Activated T-helper 2 cell treated with anti-CD3 and anti-CD28 coated beads, Interferon-gamma antibody, Interleukin-2, Interleukin-4, amounts not matched to agents 10 μg/mL and 5 μg/mL and 100 μg/mL, durations not matched to agents 14 hours and 24 hours and 36 hours (primary cell): Measurements from ENCODE around the gene KDM5A. TPM values are rescaled to one million over a fixed set of nuclear protein-coding genes. Genes with fewer than 3 reads are reported as not detected.
"Not testable (repeated sequence)": the region's sequence is repeated elsewhere in the genome, so short reads cannot be mapped to it uniquely, and the experiment has no call there.

ENCODE experiments used
- DNase-seq: peaks from one replicate; pipeline ENCODE4 v3.0.0; 2021; ENCODE audit warnings: low spot score
- H3K27ac Mint-ChIP-seq: one replicate; pipeline ENCODE4 v1.8.0; 2021; ENCODE audit warnings: mixed read lengths
- H3K27me3 Mint-ChIP-seq: one replicate; pipeline ENCODE4 v1.8.0; 2021; ENCODE audit warnings: low read depth, mixed read lengths
- H3K36me3 Mint-ChIP-seq: one replicate; pipeline ENCODE4 v1.8.0; 2021; ENCODE audit warnings: low read depth, mixed read lengths
- H3K4me1 Mint-ChIP-seq: one replicate; pipeline ENCODE4 v1.8.0; 2021; ENCODE audit warnings: low read depth, mixed read lengths
- H3K4me3 Mint-ChIP-seq: one replicate; pipeline ENCODE4 v1.8.0; 2021; ENCODE audit warnings: low read depth, mild to moderate bottlenecking, moderate library complexity, mixed read lengths
- H3K9me3 Mint-ChIP-seq: one replicate; pipeline ENCODE4 v1.8.0; 2021; ENCODE audit warnings: mixed read lengths
- intact Hi-C: fragments of 100-400 bp; cut with micrococcal nuclease; formaldehyde crosslinking; loops from one replicate; pipeline ENCODE4 v1.15.1; 2023
- total RNA-seq: library from RNA; stranded (reverse); gene quantifications from 2 replicates; pipeline ENCODE4 v1.2.3, GENCODE V29; 2022

KDM5A gene
- total RNA-seq, 1 donor from 2014 or later: 76.4 TPM

DNA sequence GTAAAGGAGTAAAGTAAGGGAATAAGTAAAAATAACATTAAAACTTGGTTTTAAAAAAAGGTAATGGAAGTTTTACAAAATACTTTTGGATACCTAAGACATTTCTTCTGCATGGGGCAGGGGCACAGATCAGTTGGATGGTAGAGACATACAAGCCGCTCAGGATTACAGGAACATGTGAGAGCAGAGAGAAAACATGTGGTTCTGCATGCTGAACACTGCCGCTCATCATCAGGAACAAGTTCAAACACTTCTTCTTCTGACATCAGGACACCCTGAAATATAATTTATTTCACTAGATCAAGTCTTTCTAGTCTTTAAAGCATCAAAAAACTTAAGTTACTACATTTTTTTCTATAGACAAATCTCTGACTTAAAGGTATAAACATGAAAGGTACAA is 65.6 kb downstream of the KDM5A start:
- Mint-ChIP-seq H3K27ac (no peak overlapping the region), H3K36me3 (peaks cover 64% of the 10 kb centered on the region), H3K27me3 (no peaks in the 10 kb centered on the region)

DNA sequence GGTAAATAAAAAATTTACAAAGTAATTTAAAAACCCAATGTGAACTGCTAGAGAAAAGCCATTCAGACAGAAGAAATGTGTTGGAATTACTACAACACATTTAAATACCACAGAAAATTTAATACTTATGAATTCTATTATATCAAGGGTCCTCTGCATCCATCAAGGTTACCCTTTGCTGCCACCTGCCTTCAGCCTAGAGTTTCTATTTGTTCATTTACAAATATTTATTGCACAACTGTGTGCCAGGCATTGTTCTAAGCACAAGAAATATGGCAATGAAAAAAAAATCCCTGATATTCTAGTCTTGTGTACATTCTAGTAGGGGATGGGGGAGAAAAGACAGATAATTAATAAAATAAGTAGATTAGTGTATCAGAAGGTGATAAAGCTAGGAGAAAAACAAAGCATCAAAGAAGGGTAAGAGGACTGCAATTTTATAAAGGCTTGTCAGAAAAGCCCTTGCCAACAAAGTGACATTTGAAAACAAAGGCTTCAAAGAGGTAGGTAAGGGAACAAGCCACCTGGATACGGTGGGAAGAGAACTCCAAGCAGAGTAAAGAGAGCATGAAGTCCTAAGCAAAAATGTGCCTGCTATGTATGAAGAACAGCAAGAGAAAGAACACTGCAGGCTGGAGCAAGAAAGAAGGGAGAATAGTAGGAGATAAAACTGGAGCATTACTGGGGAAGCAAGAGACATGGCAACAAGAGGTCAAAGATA is 67.4 kb downstream of the KDM5A start:
- intact Hi-C loops: no loop called here
- peak overlapping the region; percentile 7 for H3K27ac Mint-ChIP-seq

More for the DNA sequence above, 65.6 kb downstream of the KDM5A start:
- Mint-ChIP-seq H3K4me3 (no peak overlapping the region), H3K4me1 (peaks cover 14% of the 10 kb centered on the region), H3K9me3 (no peaks in the 10 kb centered on the region)
- no peak for DNase-seq
- intact Hi-C loops: no loop called here

DNA sequence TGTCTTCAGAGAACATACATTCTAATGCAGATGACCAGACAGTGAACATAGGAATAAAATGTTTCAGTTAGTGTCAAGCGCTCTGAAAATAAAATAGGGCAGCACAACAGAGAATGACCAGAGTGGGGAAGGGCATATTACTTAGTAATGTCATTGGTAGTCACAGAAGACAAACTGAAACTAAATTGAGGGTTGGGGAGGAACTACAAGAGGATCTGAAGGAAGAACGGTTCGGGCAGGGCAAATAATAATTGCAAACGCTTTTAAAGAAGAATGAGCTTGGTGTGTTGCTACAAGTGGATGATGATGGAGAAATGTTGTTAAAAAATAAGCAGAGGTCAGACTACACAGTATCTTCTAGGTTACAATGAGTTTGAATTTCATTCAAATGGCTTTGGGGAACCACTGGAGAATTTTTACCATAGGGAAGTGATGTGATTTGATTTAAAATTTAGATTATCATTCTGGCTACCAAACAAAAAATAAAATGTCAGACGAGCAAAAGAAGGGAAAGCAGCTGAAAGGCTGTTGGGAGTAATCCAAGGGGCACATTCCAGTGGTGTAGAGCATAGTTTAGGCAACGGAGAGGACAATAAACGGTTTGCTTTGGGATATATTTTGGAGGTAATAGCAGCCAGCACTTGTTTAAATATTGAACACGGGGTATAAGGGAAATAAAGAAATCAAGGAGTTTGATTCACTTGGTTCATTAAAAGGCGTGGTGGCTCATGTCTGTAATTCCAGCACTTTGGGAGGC is 70.2 kb downstream of the KDM5A start:
- Mint-ChIP-seq H3K27ac (no peak overlapping the region), H3K4me1 (peaks cover 2% of the 10 kb centered on the region), H3K4me3 (no peak overlapping the region), H3K27me3 (no peaks in the 10 kb centered on the region), H3K36me3 (peaks cover 75% of the 10 kb centered on the region), H3K9me3 (no peaks in the 10 kb centered on the region)
- DNase-seq: no peak
- intact Hi-C loops: no loop called here

More for the DNA sequence above, 67.4 kb downstream of the KDM5A start:
- peaks cover 7% of the 10 kb centered on the region for H3K4me1 Mint-ChIP-seq
- DNase-seq: no peak
- H3K27me3 Mint-ChIP-seq: no peaks in the 10 kb centered on the region
- H3K4me3 Mint-ChIP-seq: no peak overlapping the region
- peaks cover 67% of the 10 kb centered on the region for H3K36me3 Mint-ChIP-seq
- H3K9me3 Mint-ChIP-seq: no peaks in the 10 kb centered on the region

DNA sequence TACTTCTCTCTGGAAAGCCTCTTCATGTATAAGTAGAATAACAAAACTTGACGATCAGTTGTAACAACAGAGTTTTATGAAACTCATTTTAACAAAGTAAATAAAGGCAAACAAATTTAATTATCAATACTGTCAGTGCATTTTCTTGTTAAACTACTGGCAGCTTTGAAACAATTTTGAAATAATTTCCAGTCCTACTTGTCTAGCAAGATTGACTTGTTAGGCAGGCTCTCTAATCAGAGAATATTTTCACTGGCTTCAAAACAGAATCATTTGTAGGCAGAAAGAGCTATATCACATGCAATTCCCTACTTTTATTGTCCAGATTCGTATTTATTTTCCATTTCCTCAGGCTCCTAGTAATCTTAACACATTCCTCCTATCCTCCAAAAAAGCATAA is 80.6 kb downstream of the KDM5A start:
- Mint-ChIP-seq H3K9me3 (no peaks in the 10 kb centered on the region), H3K4me3 (no peak overlapping the region), H3K27me3 (no peaks in the 10 kb centered on the region), H3K36me3 (peaks cover 91% of the 10 kb centered on the region), H3K4me1 (peaks cover 10% of the 10 kb centered on the region), H3K27ac (no peak overlapping the region)
- intact Hi-C loops: no loop called here
- DNase-seq: no peak

DNA sequence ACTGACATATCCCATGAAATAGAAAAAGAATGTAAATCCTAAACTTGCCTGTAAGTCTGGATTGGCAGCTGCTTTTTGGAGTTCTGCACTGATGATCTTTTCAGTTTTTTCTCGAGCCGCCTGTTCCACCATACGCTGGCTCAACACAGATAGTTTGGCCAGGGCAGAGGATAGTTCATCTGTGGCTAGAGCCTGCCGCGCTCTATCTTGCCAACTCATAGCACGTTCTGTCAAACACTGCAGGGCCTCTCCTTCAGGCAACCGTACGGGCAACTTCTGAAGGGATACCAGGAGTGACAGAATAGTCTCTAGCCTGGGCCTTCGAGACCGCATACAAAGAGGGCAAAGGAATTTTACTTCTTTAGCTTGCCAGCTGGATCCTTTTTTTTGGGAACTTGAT is 81.7 kb downstream of the KDM5A start:
- Mint-ChIP-seq H3K36me3 (peaks cover 94% of the 10 kb centered on the region), H3K27me3 (no peaks in the 10 kb centered on the region), H3K9me3 (no peaks in the 10 kb centered on the region), H3K27ac (no peak overlapping the region), H3K4me3 (no peak overlapping the region), H3K4me1 (peaks cover 17% of the 10 kb centered on the region)
- intact Hi-C loops: no loop called here
- no peak for DNase-seq

DNA sequence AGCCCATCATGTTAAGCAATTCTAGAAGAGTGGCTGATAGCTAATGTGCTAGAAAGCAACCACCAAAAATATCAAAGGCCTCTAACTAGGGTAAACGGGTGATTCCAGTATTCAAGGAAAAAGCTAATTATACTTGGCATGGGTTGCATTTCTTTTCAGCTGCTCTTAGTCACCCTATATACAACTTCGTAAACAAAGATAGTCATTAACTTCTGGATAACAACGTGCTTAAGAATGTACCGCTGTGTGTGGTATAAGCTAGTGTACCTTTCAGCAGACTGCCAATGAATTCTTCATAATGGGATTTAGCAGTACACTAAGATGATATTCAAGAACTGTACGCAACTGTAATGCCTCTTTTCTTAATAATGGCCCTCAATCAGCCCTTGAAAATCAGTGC is 84.3 kb downstream of the KDM5A start:
- Mint-ChIP-seq H3K9me3 (peaks cover 14% of the 10 kb centered on the region), H3K4me1 (peaks cover 42% of the 10 kb centered on the region), H3K4me3 (no peak overlapping the region), H3K36me3 (peaks cover 95% of the 10 kb centered on the region), H3K27me3 (no peaks in the 10 kb centered on the region), H3K27ac (no peak overlapping the region)
- DNase-seq: no peak
- intact Hi-C loops: no loop called here

DNA sequence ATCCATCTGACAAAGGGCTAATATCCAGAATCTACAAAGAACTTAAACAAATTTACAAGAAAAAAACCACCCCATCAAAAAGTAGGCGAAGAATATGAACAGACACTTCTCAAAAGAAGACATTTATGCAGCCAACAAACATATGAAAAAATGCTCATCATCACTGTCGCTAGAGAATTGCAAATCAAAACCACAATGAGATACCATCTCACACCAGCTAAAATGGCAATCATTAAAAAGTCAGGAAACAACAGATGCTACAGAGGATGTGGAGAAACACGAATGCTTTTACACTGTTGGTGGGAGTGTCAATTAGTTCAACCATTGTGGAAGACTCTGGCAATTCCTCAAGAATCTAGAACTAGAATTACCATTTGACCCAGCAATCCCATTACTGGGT is 86.4 kb downstream of the KDM5A start:
- DNase-seq, H3K27me3 Mint-ChIP-seq, intact Hi-C loops: not testable (repeated sequence)
- peaks cover 27% of the 10 kb centered on the region for H3K9me3 Mint-ChIP-seq
- peak overlapping the region; percentile 34 for H3K27ac Mint-ChIP-seq
- peaks cover 46% of the 10 kb centered on the region for H3K4me1 Mint-ChIP-seq
- H3K4me3 Mint-ChIP-seq: peak overlapping the region; percentile 7
- H3K36me3 Mint-ChIP-seq: peaks cover 95% of the 10 kb centered on the region

DNA sequence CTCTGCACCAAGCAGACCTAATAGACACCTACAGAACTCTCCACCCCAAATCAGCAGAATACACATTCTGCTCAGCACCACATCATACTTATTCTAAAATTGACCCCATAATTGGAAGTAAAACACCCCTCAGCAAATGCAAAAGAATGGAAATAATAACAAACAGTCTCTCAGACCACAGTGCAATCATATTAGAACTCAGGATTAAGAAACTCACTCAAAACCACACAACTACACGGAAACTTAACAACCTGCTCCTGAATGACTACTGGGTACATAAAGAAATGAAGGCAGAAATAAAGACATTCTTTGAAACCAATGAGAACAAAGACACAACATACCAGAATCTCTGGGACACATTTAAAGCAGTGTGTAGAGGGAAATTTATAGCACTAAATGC is 89.0 kb downstream of the KDM5A start:
- H3K27me3 Mint-ChIP-seq, intact Hi-C loops, H3K4me3 Mint-ChIP-seq, DNase-seq: not testable (repeated sequence)
- H3K36me3 Mint-ChIP-seq: peaks cover 94% of the 10 kb centered on the region
- H3K9me3 Mint-ChIP-seq: peaks cover 27% of the 10 kb centered on the region
- H3K4me1 Mint-ChIP-seq: peaks cover 46% of the 10 kb centered on the region
- peak overlapping the region; percentile 61 for H3K27ac Mint-ChIP-seq

DNA sequence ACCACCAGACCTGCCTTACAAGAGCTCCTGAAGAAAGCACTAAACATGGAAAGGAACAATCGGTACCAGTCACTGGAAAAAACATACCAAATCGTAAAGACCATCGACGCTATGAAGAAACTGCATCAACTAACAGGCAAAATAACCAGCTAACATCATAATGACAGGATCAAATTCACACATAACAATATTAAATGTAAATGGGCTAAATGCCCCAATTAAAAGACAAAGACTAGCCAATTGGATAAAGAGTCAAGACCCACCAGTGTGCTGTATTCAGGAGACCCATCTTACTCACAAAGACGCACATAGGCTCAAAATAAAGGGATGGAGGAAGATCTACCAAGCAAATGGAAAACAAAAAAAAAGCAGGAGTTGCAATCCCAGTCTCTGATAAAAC is 89.6 kb downstream of the KDM5A start:
- H3K4me3 Mint-ChIP-seq, H3K27ac Mint-ChIP-seq, H3K27me3 Mint-ChIP-seq, intact Hi-C loops, DNase-seq: not testable (repeated sequence)
- H3K9me3 Mint-ChIP-seq: peaks cover 27% of the 10 kb centered on the region
- peaks cover 44% of the 10 kb centered on the region for H3K4me1 Mint-ChIP-seq
- peaks cover 96% of the 10 kb centered on the region for H3K36me3 Mint-ChIP-seq

DNA sequence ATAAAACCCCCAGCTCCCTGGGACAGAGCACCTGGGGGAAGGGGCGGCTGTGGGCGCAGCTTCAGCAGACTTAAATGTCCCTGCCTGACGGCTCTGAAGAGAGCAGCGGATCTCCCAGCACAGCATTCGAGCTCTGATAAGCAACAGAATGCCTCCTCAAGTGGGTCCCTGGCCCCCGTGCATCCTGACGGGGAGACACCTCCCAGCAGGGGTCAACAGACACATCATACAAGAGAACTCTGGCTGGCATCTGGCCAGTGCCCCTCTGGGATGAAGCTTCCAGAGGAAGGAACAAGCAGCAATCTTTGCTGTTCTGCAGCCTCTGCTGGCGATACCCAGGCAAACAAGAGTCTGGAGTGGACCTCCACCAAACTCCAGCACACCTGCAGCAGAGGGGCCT is 91.1 kb downstream of the KDM5A start:
- H3K27ac Mint-ChIP-seq, H3K27me3 Mint-ChIP-seq, H3K4me3 Mint-ChIP-seq, DNase-seq, intact Hi-C loops: not testable (repeated sequence)
- peaks cover 27% of the 10 kb centered on the region for H3K9me3 Mint-ChIP-seq
- peaks cover 35% of the 10 kb centered on the region for H3K4me1 Mint-ChIP-seq
- peaks cover 92% of the 10 kb centered on the region for H3K36me3 Mint-ChIP-seq

DNA sequence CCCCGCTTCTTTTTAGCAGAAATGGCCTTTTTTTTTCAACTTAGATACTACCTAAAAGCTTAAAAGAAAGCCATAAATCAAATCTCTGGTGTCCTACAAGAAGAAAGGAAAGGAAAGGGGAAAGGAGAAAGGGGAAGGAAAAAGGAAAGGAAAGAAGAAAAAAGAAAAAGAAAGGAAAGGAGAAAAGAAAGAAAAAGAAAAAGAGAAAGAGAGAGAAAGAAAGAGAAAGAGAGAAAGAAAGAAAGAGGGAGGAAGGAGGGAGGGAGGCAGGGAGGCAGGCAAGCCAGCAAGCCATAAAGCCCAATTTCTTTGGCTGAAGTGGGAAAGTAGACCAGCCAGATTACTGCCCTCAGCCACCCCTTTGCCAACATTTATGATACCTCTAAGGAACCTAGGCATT is 94.0 kb downstream of the KDM5A start:
- H3K4me3 Mint-ChIP-seq: no peak overlapping the region
- H3K9me3 Mint-ChIP-seq: peaks cover 16% of the 10 kb centered on the region
- no peak overlapping the region for H3K27ac Mint-ChIP-seq
- no peak for DNase-seq
- no peaks in the 10 kb centered on the region for H3K27me3 Mint-ChIP-seq
- H3K36me3 Mint-ChIP-seq: peaks cover 89% of the 10 kb centered on the region
- intact Hi-C loops: no loop called here
- peaks cover 8% of the 10 kb centered on the region for H3K4me1 Mint-ChIP-seq

DNA sequence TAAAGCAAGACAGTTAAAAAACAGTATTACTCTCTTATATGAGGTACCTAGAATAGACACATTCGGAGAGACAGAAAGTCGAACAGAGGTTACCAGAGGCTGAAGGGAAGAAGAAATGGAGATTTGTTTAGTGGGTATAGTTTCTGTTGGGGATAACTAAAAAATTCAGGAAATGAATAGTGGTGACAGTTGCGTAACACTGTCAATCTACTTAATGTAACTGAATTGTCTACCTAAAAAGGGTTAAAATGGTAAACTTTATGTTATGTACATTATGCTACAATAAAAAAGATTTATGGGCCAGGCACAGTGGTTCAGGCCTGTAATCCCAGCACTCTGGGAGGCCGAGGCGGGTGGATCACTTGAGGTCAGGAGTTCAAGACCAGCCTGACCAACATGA is 95.9 kb downstream of the KDM5A start:
- no peak overlapping the region for H3K4me3 Mint-ChIP-seq
- intact Hi-C loops: no loop called here
- DNase-seq: no peak
- no peaks in the 10 kb centered on the region for H3K9me3 Mint-ChIP-seq
- peaks cover 2% of the 10 kb centered on the region for H3K4me1 Mint-ChIP-seq
- peaks cover 75% of the 10 kb centered on the region for H3K36me3 Mint-ChIP-seq
- no peak overlapping the region for H3K27ac Mint-ChIP-seq
- H3K27me3 Mint-ChIP-seq: no peaks in the 10 kb centered on the region

DNA sequence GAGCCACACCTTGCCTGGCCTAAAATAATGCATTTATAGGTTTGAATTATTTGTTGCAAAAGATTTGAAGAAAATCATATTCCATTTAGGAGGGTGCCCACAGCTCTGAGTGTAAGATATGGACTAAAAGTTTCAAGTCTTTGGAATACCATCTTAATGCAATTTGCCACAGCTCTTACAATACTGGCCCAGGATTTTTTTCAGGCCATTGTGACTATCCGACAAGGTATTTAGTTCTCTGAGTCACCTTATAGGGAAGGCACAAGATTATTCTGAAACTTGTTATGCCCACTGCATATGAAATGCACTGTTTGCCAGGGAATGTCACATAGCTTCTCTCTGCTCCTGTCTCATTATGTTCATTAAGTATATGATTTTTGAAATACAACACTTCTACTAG is 96.9 kb downstream of the KDM5A start:
- Mint-ChIP-seq H3K27me3 (no peaks in the 10 kb centered on the region), H3K9me3 (no peaks in the 10 kb centered on the region), H3K27ac (no peak overlapping the region), H3K36me3 (peaks cover 77% of the 10 kb centered on the region), H3K4me1 (peaks cover 8% of the 10 kb centered on the region), H3K4me3 (no peak overlapping the region)
- intact Hi-C loops: no loop called here
- no peak for DNase-seq
